ENCODE results near the gene PKP3.

The PKP3 gene

GRCh38 chr11:367956-368413, 26.0 kb upstream of the PKP3 start:
- Histone ChIP-seq H3K4me3 (ENCODE audit: insufficient read depth, low read length, poor library complexity, severe bottlenecking) (no peak overlapping the region), H3K36me3 (ENCODE audit: low read length) (no peaks in the 10 kb centered on the region), H3K9me2 (replicated peaks; ENCODE audit: insufficient read depth, low read length) (no peaks in the 10 kb centered on the region), H4K20me1 (ENCODE audit: low read depth, low read length) (no peaks in the 10 kb centered on the region), H3K79me2 (ENCODE audit: insufficient read depth, low read length) (no peaks in the 10 kb centered on the region), H3K4me2 (ENCODE audit: low read depth, low read length, poor library complexity, severe bottlenecking) (no peak overlapping the region), H2AFZ (ENCODE audit: low read depth, low read length, severe bottlenecking) (no peak overlapping the region), H3F3A (ENCODE audit: insufficient read depth) (no peaks in the 10 kb centered on the region), H3K9me3 (ENCODE audit: insufficient read depth, low read length) (no peaks in the 10 kb centered on the region), H3K27ac (ENCODE audit: low read depth, low read length) (no peak overlapping the region), H3K9ac (ENCODE audit: low read length) (no peak overlapping the region), H3K27me3 (ENCODE audit: low read length) (no peaks in the 10 kb centered on the region)
- TF ChIP-seq CTCF (IDR thresholded peaks at IDR 0.05; ENCODE audit: insufficient read depth, low read length, poor library complexity, severe bottlenecking) (no peak), EZH2phosphoT487 (conservative IDR thresholded peaks at IDR 0.05; ENCODE audit: low read length) (no peak)

GRCh38 chr11:368414-369335, 25.3 kb upstream of the PKP3 start:
- no peak overlapping the region for H3K27ac ChIP-seq (ENCODE audit: low read depth, low read length)
- no peaks in the 10 kb centered on the region for H3K9me2 ChIP-seq (replicated peaks; ENCODE audit: insufficient read depth, low read length)
- H3K4me3 ChIP-seq (ENCODE audit: insufficient read depth, low read length, poor library complexity, severe bottlenecking): no peak overlapping the region
- no peaks in the 10 kb centered on the region for H4K20me1 ChIP-seq (ENCODE audit: low read depth, low read length)
- no peaks in the 10 kb centered on the region for H3F3A ChIP-seq (ENCODE audit: insufficient read depth)
- no peak for TF ChIP-seq EZH2phosphoT487 (conservative IDR thresholded peaks at IDR 0.05; ENCODE audit: low read length)
- no peak for TF ChIP-seq CTCF (IDR thresholded peaks at IDR 0.05; ENCODE audit: insufficient read depth, low read length, poor library complexity, severe bottlenecking)
- no peak overlapping the region for H3K9ac ChIP-seq (ENCODE audit: low read length)
- no peak overlapping the region for H2AFZ ChIP-seq (ENCODE audit: low read depth, low read length, severe bottlenecking)
- H3K27me3 ChIP-seq (ENCODE audit: low read length): no peaks in the 10 kb centered on the region
- H3K4me2 ChIP-seq (ENCODE audit: low read depth, low read length, poor library complexity, severe bottlenecking): no peak overlapping the region
- H3K9me3 ChIP-seq (ENCODE audit: insufficient read depth, low read length): no peaks in the 10 kb centered on the region
- H3K79me2 ChIP-seq (ENCODE audit: insufficient read depth, low read length): no peaks in the 10 kb centered on the region
- H3K36me3 ChIP-seq (ENCODE audit: low read length): no peaks in the 10 kb centered on the region

- no peak within 1 kb of the TSS for H3K9ac ChIP-seq (ENCODE audit: low read length)
- no peaks in the 10 kb centered on the region for H3K9me3 ChIP-seq (ENCODE audit: insufficient read depth, low read length)
- no peaks in the 10 kb centered on the region for H3K9me2 ChIP-seq (replicated peaks; ENCODE audit: insufficient read depth, low read length)
- H4K20me1 ChIP-seq (ENCODE audit: low read depth, low read length): no peaks in the 10 kb centered on the region
- H3K4me2 ChIP-seq (ENCODE audit: low read depth, low read length, poor library complexity, severe bottlenecking): no peak within 1 kb of the TSS
- no peaks in the 10 kb centered on the region for H3K27me3 ChIP-seq (ENCODE audit: low read length)
- H3K27ac ChIP-seq (ENCODE audit: low read depth, low read length): no peak within 1 kb of the TSS
- H3K36me3 ChIP-seq (ENCODE audit: low read length): no peaks in the 10 kb centered on the region
- no peak within 1 kb of the TSS for H2AFZ ChIP-seq (ENCODE audit: low read depth, low read length, severe bottlenecking)
- no peaks in the 10 kb centered on the region for H3K79me2 ChIP-seq (ENCODE audit: insufficient read depth, low read length)
- no peaks in the 10 kb centered on the region for H3F3A ChIP-seq (ENCODE audit: insufficient read depth)
- H3K4me3 ChIP-seq (ENCODE audit: insufficient read depth, low read length, poor library complexity, severe bottlenecking): no peak within 1 kb of the TSS
- no peak for TF ChIP-seq CTCF (IDR thresholded peaks at IDR 0.05; ENCODE audit: insufficient read depth, low read length, poor library complexity, severe bottlenecking)
- no peak for TF ChIP-seq EZH2phosphoT487 (conservative IDR thresholded peaks at IDR 0.05; ENCODE audit: low read length)
These were observed 24.5 kb upstream of the PKP3 start, which contains the start of gene B4GALNT4 for GRCh38 chr11:369336-370018. B4GALNT4 (plus strand) TSS chr11:369499; CDS start chr11:369804, 305 bp downstream.

Data from SU-DHL-6 (cell line).